Hepatocyte (in vitro differentiated cells): ENCODE results near the gene ST6GALNAC5.

Experiments used
- CTCF ChIP-seq: fragments of 200-600 bp; sonication (generic); IDR thresholded peaks from 2 replicates; pipeline ENCODE4 v1.5.1; 2016; ENCODE audit warnings: antibody characterized with exemption, mild to moderate bottlenecking; ENCODE audit not compliant: poor library complexity
- EZH2 ChIP-seq: fragments of 200-600 bp; sonication (generic); IDR thresholded peaks from 2 replicates; pipeline ENCODE4 v1.6.1; 2016; ENCODE audit warnings: antibody characterized with exemption, mild to moderate bottlenecking, borderline replicate concordance
- EZH2phosphoT487 ChIP-seq: fragments of 200-600 bp; sonication (generic); IDR thresholded peaks from one replicate; pipeline ENCODE4 v1.6.1; 2018; ENCODE audit warnings: antibody characterized with exemption, mild to moderate bottlenecking, low read depth, moderate library complexity; ENCODE audit not compliant: unreplicated experiment, severe bottlenecking

GRCh38 chr1:76827066-76827465 is 40.2 kb upstream of the ST6GALNAC5 start:
- TF ChIP-seq CTCF (no peak), EZH2 (no peak), EZH2phosphoT487 (no peak)
